Stomach (tissue), 4 donors: Measurements from ENCODE around the gene SP5.

Experiments
- EP300 ChIP-seq: sonication (generic); formaldehyde crosslinking; IDR thresholded peaks from one replicate; pipeline ENCODE4 v1.6.1; 2017; ENCODE audit warnings: antibody characterized with exemption
- POLR2A ChIP-seq, 4 donors: fragments of 450-650 bp; IDR thresholded peaks; one replicate each; pipeline ENCODE4 v1.6.1; 2016; ENCODE audit warnings: antibody characterized with exemption in 4 of 4, control low read depth in 2 of 4, mild to moderate bottlenecking in 1 of 4, moderate library complexity in 1 of 4
- POLR2AphosphoS5 ChIP-seq, 3 donors: sonication (generic); formaldehyde crosslinking; IDR thresholded peaks; one replicate each; pipeline ENCODE4 v1.6.1; 2016; ENCODE audit warnings: antibody characterized with exemption in 3 of 3
- TF ChIP-seq, protein P1 (sequence below), 7 experiments: fragments of 450-650 bp in 4 of 7; fragments of 200-600 bp in 3 of 7; sonication (generic) in 3 of 7; IDR thresholded peaks; one replicate each; pipeline ENCODE4 v1.5.1; 2016 to 2019; ENCODE audit warnings: antibody characterized with exemption in 7 of 7, control low read depth in 2 of 7, mild to moderate bottlenecking in 1 of 7

DNA sequence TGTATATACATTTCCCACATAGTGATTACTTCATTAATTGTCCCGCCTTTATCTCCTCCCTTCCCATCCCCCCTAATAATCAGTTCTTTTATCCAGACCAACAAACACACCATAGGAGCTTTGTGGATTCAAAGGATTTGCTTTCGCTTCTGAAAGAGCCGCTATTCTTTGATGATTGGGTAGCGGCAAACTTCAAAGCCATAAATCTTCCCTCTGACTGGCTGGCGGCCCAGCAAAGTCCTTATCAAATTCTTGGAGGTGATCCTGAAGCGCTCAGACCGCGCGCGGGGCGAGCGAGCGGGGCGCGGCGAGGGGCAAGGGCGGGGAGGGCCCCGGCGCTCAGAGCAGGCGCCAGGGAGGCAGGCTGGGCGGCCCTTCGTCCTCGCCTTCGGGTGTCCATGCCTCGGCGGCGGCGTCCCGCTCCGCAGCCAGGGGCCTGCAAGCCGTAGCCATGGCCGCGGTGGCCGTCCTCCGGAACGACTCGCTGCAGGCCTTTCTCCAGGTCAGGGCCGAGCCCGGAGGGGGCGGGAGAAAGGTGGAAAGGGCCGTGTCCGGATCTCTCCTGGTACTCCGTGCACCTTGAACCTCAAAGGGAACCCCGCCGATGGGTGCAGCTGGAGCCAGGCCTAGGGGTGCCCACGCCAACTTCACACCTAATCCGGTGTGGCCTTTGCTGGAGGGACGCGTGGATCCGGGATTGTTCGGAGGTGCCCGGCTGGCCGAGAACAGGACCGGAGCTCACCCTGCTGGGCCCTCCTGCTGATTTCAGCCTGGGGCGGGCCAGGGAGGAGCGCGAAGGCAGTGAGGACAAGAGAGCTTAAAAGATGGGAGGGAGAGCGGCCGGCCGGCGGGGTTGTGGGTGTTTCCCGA lies at the start of gene SP5:
- no peak for TF ChIP-seq EP300
- TF ChIP-seq, protein P1, sequence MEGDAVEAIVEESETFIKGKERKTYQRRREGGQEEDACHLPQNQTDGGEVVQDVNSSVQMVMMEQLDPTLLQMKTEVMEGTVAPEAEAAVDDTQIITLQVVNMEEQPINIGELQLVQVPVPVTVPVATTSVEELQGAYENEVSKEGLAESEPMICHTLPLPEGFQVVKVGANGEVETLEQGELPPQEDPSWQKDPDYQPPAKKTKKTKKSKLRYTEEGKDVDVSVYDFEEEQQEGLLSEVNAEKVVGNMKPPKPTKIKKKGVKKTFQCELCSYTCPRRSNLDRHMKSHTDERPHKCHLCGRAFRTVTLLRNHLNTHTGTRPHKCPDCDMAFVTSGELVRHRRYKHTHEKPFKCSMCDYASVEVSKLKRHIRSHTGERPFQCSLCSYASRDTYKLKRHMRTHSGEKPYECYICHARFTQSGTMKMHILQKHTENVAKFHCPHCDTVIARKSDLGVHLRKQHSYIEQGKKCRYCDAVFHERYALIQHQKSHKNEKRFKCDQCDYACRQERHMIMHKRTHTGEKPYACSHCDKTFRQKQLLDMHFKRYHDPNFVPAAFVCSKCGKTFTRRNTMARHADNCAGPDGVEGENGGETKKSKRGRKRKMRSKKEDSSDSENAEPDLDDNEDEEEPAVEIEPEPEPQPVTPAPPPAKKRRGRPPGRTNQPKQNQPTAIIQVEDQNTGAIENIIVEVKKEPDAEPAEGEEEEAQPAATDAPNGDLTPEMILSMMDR (IDR thresholded peaks at IDR 0.05), result no peak
- no peak for TF ChIP-seq POLR2A (IDR thresholded peaks at IDR 0.05)
- peak in 2 of 3 donors; percentile 67 to 79 for TF ChIP-seq POLR2AphosphoS5 (IDR thresholded peaks at IDR 0.05)
